K562 (cell line): Measurements from ENCODE around the gene GON4L. TPM values are rescaled to one million over a fixed set of nuclear protein-coding genes. Genes with fewer than 3 reads are reported as not detected.
A peak's percentile ranks its signal among the peaks of the same experiment; 100 is the strongest.

Source experiments
- ATAC-seq: fragments of 200-7000 bp; cut with Tn5 transposase; 3 replicates; pipeline ENCODE4 v1.9.1; 2020; ENCODE audit warnings: moderate library complexity
- BruUV-seq: library from RNA; stranded (reverse); fragments of 400-500 nt; replicated peaks from 2 replicates; lab custom pipeline; 2021; lab: Mats Ljungman, UMichigan
- CTCF ChIA-PET: fragments of 300-600 bp; formaldehyde crosslinking; extraction: SDS; loops from one replicate; lab custom pipeline; 2021; ENCODE audit warnings: low intra/inter-chr PET ratio; lab: Yijun Ruan, JAX
- POLR2A ChIA-PET: fragments of 300-600, 350-650 bp; sonication (Branson Sonifier 250); formaldehyde crosslinking; extraction: SDS; loops from one replicate; lab custom pipeline; 2021; ENCODE audit warnings: antibody characterized with exemption, inconsistent platforms; lab: Yijun Ruan, JAX
- DNase-seq, 4 experiments: peaks; one replicate each; pipeline versions ENCODE4 v3.0.0 to v3.0.0-alpha.2; 2011 to 2018; ENCODE audit warnings: low spot score in 3 of 4, mixed read lengths in 3 of 4; ENCODE audit errors: extremely low read depth in 1 of 4
- FAIRE-seq: peaks from 2 replicates; lab custom pipeline; 2011; peaks lifted over from hg19 to GRCh38; lab: Jason Lieb, UNC
- H2AFZ ChIP-seq: 2 replicates; pipeline ENCODE4 v1.6.0; 2011; ENCODE audit warnings: low read depth, low read length, control low read depth, inconsistent platforms
- H3K27ac ChIP-seq: fragments of 200-600 bp; 3 replicates; pipeline ENCODE4 v1.8.0; 2011; ENCODE audit warnings: low read depth, mild to moderate bottlenecking, control low read depth, inconsistent platforms, low read length, moderate library complexity, mixed read lengths; ENCODE audit errors: extremely low read depth
- H3K27me3 ChIP-seq, 2 experiments: fragments of 300-600 bp in 1 of 2; 2 replicates in 1 of 2; 3 replicates in 1 of 2; pipeline versions ENCODE4 v1.6.0 to v1.8.0; 2011; ENCODE audit warnings: inconsistent platforms in 2 of 2, low read length in 2 of 2, mild to moderate bottlenecking in 1 of 2, mixed read lengths in 1 of 2, moderate library complexity in 1 of 2; ENCODE audit not compliant: control insufficient read depth in 2 of 2, insufficient read depth in 2 of 2
- H3K36me3 ChIP-seq: fragments of 300-600 bp; 3 replicates; pipeline ENCODE4 v1.8.0; 2011; ENCODE audit warnings: mild to moderate bottlenecking, low read length, inconsistent platforms; ENCODE audit not compliant: control insufficient read depth, insufficient read depth
- H3K4me1 ChIP-seq, 2 experiments: fragments of 200-600 bp in 1 of 2; replicated peaks in 1 of 2; 2 replicates in 1 of 2; 3 replicates in 1 of 2; pipeline versions ENCODE4 v1.5.1 to v1.8.0; 2011; ENCODE audit warnings: inconsistent platforms in 2 of 2, low read length in 2 of 2, mild to moderate bottlenecking in 1 of 2, mixed read lengths in 1 of 2, moderate library complexity in 1 of 2; ENCODE audit not compliant: control insufficient read depth in 2 of 2, insufficient read depth in 2 of 2
- H3K4me2 ChIP-seq: 2 replicates; pipeline ENCODE4 v1.6.1; 2011; ENCODE audit warnings: low read length, control low read depth, inconsistent platforms, mixed read lengths; ENCODE audit not compliant: insufficient read depth
- H3K4me3 ChIP-seq: fragments of 200-600 bp; sonication (generic), shearing (Covaris generic); 2 replicates; pipeline ENCODE4 v1.5.1; 2016; ENCODE audit warnings: control low read depth, inconsistent platforms
- H3K79me2 ChIP-seq: fragments of 200-600 bp; 3 replicates; pipeline ENCODE4 v1.8.0; 2011; ENCODE audit warnings: low read length, inconsistent platforms; ENCODE audit not compliant: control insufficient read depth, insufficient read depth
- H3K9ac ChIP-seq, 2 experiments: 2 replicates each; pipeline versions ENCODE4 v1.6.0 to v1.6.1; 2011; ENCODE audit warnings: low read depth in 2 of 2, low read length in 2 of 2, control low read depth in 1 of 2, inconsistent platforms in 1 of 2, mild to moderate bottlenecking in 1 of 2, mixed read lengths in 1 of 2; ENCODE audit not compliant: insufficient read depth in 1 of 2
- H3K9me1 ChIP-seq: one replicate; pipeline ENCODE4 v1.6.0; 2011; ENCODE audit warnings: inconsistent platforms, mild to moderate bottlenecking, low read length, moderate library complexity; ENCODE audit not compliant: control insufficient read depth, insufficient read depth
- H3K9me3 ChIP-seq: replicated peaks from 2 replicates; pipeline ENCODE4 v1.5.1; 2011; ENCODE audit warnings: low read depth, low read length, inconsistent platforms; ENCODE audit not compliant: control insufficient read depth, insufficient read depth
- H4K20me1 ChIP-seq: replicated peaks from 2 replicates; pipeline ENCODE4 v1.6.1; 2011; ENCODE audit warnings: low read length, inconsistent platforms, mixed read lengths; ENCODE audit not compliant: control insufficient read depth, insufficient read depth
- CBX8 ChIP-seq: fragments of 200-600 bp; sonication (generic); IDR thresholded peaks from 2 replicates; pipeline ENCODE4 v1.6.1; 2012; ENCODE audit warnings: borderline replicate concordance, mixed run types, low read depth, mild to moderate bottlenecking, moderate library complexity, mixed read lengths, low read length, control low read depth, inconsistent platforms; ENCODE audit not compliant: poor library complexity, severe bottlenecking; ENCODE audit errors: extremely low read depth
- CHD1 ChIP-seq: fragments of 200-600 bp; sonication (generic); IDR thresholded peaks from one replicate; pipeline ENCODE4 v1.6.1; 2012; ENCODE audit warnings: mild to moderate bottlenecking, moderate library complexity, low read length, inconsistent platforms
- FOSL1 ChIP-seq: fragments of 200-800 bp; sonication (Bioruptor generic); conservative IDR thresholded peaks from 2 replicates; pipeline ENCODE4 v1.6.1; 2016; ENCODE audit warnings: missing genetic modification characterization, missing compliant biosample characterization
- NEUROD1 ChIP-seq: fragments of 150-350 bp; IDR thresholded peaks from 2 replicates; pipeline ENCODE4 v1.6.1; 2014; ENCODE audit warnings: borderline replicate concordance, low read length, low read depth; ENCODE audit not compliant: partially characterized antibody
- WGBS: fragments of 100-300 bp; shearing (Covaris generic); methylation state at CpG from one replicate; pipeline ENCODE4 v1.1.6; 2016; ENCODE audit warnings: low coverage, mixed read lengths; ENCODE audit not compliant: insufficient coverage; ENCODE audit errors: missing lambda C conversion rate; 5-methylcytosine and 5-hydroxymethylcytosine counted together
- in situ Hi-C: fragments of 300-500 bp; cut with MboI; formaldehyde crosslinking; loops from 4 replicates; pipeline ENCODE4 v1.15.0; 2018; ENCODE audit warnings: inconsistent platforms, mixed read lengths
- intact Hi-C: fragments of 100-400 bp; cut with micrococcal nuclease; formaldehyde crosslinking; loops from 2 replicates; pipeline ENCODE4 v1.14.2; 2022
- polyA plus RNA-seq, 8 experiments: library from polyadenylated mRNA; depleted of rRNA in 4 of 8; stranded (reverse) in 5 of 8; unstranded in 3 of 8; fragments of >200 nt; fragmentation: Nextera tagmentation in 2 of 8; fragmentation: Illumina TruSeq in 1 of 8; extraction: Ambion mirVana in 2 of 8; extraction: Trizol in 1 of 8; gene quantifications; 2 replicates each; pipeline versions ENCODE4 v1.2.1 to v1.2.3, GENCODE V29; 2011 to 2014; ENCODE audit warnings: inconsistent platforms in 1 of 8, missing spikeins in 1 of 8
- total RNA-seq, 7 experiments: library from RNA; depleted of rRNA in 6 of 7; stranded (reverse); fragments of >200 nt in 6 of 7; fragmentation: Illumina TruSeq in 2 of 7; extraction: Trizol in 2 of 7; gene quantifications; 2 replicates each; pipeline versions ENCODE4 v1.2.1 to v1.2.3, GENCODE V29; 2011 to 2021; ENCODE audit warnings: low replicate concordance in 1 of 7
- TF ChIP-seq, protein P1 (sequence below), 2 experiments: fragments of 450-650 bp; formaldehyde crosslinking in 1 of 2; IDR thresholded peaks; 2 replicates each; pipeline versions ENCODE4 v1.4.0 to v1.6.1; 2014 to 2020; ENCODE audit warnings: mild to moderate bottlenecking in 2 of 2, borderline replicate concordance in 1 of 2, low read depth in 1 of 2
- TF ChIP-seq, protein P2 (sequence below): sonication (generic); formaldehyde crosslinking; IDR thresholded peaks from 2 replicates; pipeline ENCODE4 v1.8.1; 2023; ENCODE audit warnings: mild to moderate bottlenecking, missing genetic modification reagents

Gene GON4L
- total and polyA plus RNA-seq, 9 of the 15 experiments (the other 6 are each of a cell fraction or from before 2014, with no cell fraction given) = 20.2 to 47.4 (median 33.6) TPM

DNA sequence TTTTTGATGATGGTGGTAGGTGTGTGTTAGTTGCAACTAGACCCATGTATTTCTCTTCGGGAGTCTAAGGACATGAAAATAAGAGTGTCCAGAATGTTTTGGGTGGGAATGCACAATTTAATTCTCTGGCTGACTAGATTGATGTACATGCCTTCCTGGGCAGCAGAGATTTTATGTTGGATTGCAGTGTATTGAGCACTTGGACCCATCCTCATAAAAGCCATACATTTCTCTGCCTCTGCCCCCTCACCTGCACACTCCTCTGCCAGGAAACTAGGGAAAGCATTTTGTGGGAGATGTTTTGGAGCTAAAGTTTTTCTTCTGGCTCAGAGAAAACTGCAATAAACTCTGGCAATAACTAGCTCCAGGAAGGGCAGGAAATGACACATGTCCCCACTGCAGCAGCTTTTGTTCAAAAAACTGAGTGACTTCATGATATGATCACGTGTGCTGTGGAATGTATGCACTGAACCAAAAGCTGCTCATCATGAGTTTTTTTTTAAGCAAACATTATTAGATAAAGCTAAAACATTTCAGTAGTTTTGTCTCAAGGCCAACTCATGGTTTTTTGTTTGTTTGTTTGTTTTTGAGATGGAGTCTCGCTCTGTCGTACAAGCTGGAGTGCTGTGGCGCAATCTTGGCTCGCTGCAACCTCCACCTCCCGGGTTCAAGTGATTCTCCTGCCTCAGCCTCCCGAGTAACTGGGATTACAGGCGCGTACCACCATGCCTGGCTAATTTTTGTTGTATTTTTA lies 36.6 kb upstream of the GON4L start (continued):
- TF ChIP-seq CBX8 = no peak

DNA sequence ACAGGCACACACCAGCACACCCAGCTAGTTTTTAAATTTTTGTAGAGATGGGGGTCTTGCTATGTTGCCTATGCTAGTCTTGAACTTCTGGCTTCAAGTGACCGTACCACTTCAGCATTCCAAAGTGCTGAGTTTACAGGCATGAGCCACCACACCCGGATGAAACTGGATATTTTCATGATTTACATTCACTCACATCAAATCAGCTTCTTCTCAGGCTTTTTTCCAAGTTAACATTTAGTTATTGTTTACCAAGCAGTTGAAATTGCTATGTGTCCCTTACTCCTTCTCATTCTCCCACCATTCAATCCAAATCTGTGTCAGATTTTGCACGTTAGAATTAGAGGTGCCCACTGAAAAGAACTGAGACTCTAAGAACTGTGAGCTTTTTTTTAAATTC lies 35.8 kb upstream of the GON4L start:
- CTCF ChIA-PET = no interaction called here
- Histone ChIP-seq H3K4me2 (no peak overlapping the region), H3K9me3 (no peaks in the 10 kb centered on the region)

More for the DNA sequence above, 35.8 kb upstream of the GON4L start:
- Histone ChIP-seq H3K9me1 (no peaks in the 10 kb centered on the region), H3K4me1 (peaks cover 0 to 4% of the 10 kb centered on the region in 2 experiments; a peak in 3 of 5 replicates), H3K9ac (no peak overlapping the region; a peak in 1 of 4 replicates), H4K20me1 (no peaks in the 10 kb centered on the region), H3K79me2 (no peaks in the 10 kb centered on the region)
- ATAC-seq (no peak; the same call in 2 of the 3 replicates), DNase-seq (no peak)
- in situ Hi-C loops (no loop called here), intact Hi-C loops (no loop called here)
- POLR2A ChIA-PET = interaction anchor here (0.6 to 2.4 kb wide), 6 partner anchors 9 to 152 kb away, joined by 3 to 14 read pairs (median 4); partner anchors contain the start of gene KHDC4
- TF ChIP-seq, protein P1, sequence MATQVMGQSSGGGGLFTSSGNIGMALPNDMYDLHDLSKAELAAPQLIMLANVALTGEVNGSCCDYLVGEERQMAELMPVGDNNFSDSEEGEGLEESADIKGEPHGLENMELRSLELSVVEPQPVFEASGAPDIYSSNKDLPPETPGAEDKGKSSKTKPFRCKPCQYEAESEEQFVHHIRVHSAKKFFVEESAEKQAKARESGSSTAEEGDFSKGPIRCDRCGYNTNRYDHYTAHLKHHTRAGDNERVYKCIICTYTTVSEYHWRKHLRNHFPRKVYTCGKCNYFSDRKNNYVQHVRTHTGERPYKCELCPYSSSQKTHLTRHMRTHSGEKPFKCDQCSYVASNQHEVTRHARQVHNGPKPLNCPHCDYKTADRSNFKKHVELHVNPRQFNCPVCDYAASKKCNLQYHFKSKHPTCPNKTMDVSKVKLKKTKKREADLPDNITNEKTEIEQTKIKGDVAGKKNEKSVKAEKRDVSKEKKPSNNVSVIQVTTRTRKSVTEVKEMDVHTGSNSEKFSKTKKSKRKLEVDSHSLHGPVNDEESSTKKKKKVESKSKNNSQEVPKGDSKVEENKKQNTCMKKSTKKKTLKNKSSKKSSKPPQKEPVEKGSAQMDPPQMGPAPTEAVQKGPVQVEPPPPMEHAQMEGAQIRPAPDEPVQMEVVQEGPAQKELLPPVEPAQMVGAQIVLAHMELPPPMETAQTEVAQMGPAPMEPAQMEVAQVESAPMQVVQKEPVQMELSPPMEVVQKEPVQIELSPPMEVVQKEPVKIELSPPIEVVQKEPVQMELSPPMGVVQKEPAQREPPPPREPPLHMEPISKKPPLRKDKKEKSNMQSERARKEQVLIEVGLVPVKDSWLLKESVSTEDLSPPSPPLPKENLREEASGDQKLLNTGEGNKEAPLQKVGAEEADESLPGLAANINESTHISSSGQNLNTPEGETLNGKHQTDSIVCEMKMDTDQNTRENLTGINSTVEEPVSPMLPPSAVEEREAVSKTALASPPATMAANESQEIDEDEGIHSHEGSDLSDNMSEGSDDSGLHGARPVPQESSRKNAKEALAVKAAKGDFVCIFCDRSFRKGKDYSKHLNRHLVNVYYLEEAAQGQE (IDR thresholded peaks at IDR 0.05; ENCODE audit: borderline replicate concordance) = peak; percentile 56
- TF ChIP-seq, protein P1 (CRISPR knock-in tag; IDR thresholded peaks at IDR 0.05; ENCODE audit: low read depth) = no peak
- TF ChIP-seq, protein P2, sequence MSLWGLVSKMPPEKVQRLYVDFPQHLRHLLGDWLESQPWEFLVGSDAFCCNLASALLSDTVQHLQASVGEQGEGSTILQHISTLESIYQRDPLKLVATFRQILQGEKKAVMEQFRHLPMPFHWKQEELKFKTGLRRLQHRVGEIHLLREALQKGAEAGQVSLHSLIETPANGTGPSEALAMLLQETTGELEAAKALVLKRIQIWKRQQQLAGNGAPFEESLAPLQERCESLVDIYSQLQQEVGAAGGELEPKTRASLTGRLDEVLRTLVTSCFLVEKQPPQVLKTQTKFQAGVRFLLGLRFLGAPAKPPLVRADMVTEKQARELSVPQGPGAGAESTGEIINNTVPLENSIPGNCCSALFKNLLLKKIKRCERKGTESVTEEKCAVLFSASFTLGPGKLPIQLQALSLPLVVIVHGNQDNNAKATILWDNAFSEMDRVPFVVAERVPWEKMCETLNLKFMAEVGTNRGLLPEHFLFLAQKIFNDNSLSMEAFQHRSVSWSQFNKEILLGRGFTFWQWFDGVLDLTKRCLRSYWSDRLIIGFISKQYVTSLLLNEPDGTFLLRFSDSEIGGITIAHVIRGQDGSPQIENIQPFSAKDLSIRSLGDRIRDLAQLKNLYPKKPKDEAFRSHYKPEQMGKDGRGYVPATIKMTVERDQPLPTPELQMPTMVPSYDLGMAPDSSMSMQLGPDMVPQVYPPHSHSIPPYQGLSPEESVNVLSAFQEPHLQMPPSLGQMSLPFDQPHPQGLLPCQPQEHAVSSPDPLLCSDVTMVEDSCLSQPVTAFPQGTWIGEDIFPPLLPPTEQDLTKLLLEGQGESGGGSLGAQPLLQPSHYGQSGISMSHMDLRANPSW (CRISPR knock-in tag) = no peak
- TF ChIP-seq FOSL1 (tag) = 0 out of 2 replicates have a peak, but pooled peaks have one; percentile 22
- no peak for TF ChIP-seq CHD1
- no peak for TF ChIP-seq NEUROD1
- TF ChIP-seq, all 486 proteins: peak for 2
- WGBS = 5% methylated on average over 3 of the region's 3 CpGs
- Histone ChIP-seq H3K36me3 (peaks cover 11% of the 10 kb centered on the region), H3K4me3 (no peak overlapping the region), H3K27ac (no peak overlapping the region), H3K27me3 (no peaks in the 10 kb centered on the region), H2AFZ (no peak overlapping the region)
- no peak for FAIRE-seq
- no TSS peak for BruUV-seq
